ENCODE results near the gene MLPH.

GRCh38 chr2:237603718-237604362 lies 116.8 kb downstream of the MLPH start:
- TF ChIP-seq CTCF (IDR thresholded peaks at IDR 0.05; ENCODE audit: borderline replicate concordance, extremely low read depth, low read length, poor library complexity, severe bottlenecking): no peak
- no peak for TF ChIP-seq EZH2 (IDR thresholded peaks at IDR 0.05; ENCODE audit: borderline replicate concordance, low read depth, low read length, severe bottlenecking)

Measured in DND-41 (cell line).